Measurements from ENCODE around the gene GALNT13.

DNA sequence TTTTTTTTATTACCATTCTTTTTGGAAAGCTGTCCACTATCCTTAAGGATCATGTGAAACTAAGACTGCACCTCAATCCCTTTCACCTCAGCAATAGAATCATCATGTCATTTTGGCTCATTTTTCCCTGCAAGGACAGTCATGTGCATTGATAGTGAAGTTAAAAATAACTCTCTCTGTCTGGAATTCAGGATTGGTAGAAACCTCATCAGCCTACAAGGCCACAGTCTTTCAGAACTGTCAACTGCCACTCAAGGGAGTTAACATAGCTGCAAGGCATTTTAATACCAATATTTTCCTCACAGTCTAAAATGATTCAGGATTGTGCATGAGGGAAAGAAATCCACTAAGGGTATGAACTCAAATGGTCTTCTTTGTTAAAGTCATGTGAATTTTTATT lies 625.3 kb downstream of the GALNT13 start:
- TF ChIP-seq, protein P1, sequence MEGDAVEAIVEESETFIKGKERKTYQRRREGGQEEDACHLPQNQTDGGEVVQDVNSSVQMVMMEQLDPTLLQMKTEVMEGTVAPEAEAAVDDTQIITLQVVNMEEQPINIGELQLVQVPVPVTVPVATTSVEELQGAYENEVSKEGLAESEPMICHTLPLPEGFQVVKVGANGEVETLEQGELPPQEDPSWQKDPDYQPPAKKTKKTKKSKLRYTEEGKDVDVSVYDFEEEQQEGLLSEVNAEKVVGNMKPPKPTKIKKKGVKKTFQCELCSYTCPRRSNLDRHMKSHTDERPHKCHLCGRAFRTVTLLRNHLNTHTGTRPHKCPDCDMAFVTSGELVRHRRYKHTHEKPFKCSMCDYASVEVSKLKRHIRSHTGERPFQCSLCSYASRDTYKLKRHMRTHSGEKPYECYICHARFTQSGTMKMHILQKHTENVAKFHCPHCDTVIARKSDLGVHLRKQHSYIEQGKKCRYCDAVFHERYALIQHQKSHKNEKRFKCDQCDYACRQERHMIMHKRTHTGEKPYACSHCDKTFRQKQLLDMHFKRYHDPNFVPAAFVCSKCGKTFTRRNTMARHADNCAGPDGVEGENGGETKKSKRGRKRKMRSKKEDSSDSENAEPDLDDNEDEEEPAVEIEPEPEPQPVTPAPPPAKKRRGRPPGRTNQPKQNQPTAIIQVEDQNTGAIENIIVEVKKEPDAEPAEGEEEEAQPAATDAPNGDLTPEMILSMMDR (conservative IDR thresholded peaks at IDR 0.05; ENCODE audit: low read length), result no peak
- TF ChIP-seq EZH2phosphoT487 (IDR thresholded peaks at IDR 0.05; ENCODE audit: borderline replicate concordance), result no peak
